Pancreas (tissue), 10 donors: ENCODE results near the gene CGREF1. TPM values are rescaled to one million over a fixed set of nuclear protein-coding genes. Genes with fewer than 3 reads are reported as not detected.
A peak's percentile ranks its signal among the peaks of the same experiment; 100 is the strongest.

Source experiments
- ATAC-seq, 4 donors: fragments of 200-7000 bp; cut with Tn5 transposase; one replicate each; pipeline versions ENCODE4 v1.8.0 to v1.9.1; 2020; ENCODE audit warnings: mild to moderate bottlenecking in 4 of 4, moderate library complexity in 4 of 4
- DNase-seq, 6 donors: peaks; one replicate each; pipeline ENCODE4 v3.0.0-alpha.2; 2020
- FAIRE-seq: peaks from 2 replicates; lab custom pipeline; 2012; peaks lifted over from hg19 to GRCh38; lab: Jason Lieb, UNC
- H3K27ac ChIP-seq, 4 donors: fragments of 200-600 bp; sonication (generic); 1 replicate in 3 of 4; 2 replicates in 1 of 4; pipeline versions ENCODE4 v1.5.0 to v1.8.0; 2020
- H3K27me3 ChIP-seq, 4 donors: fragments of 200-600 bp; one replicate each; pipeline ENCODE4 v1.8.0; 2021
- H3K36me3 ChIP-seq, 3 donors: fragments of 200-600 bp; sonication (generic) in 1 of 3; one replicate each; pipeline versions ENCODE4 v1.5.0 to v1.8.0; 2020 to 2021
- H3K4me1 ChIP-seq, 3 donors: fragments of 200-600 bp; one replicate each; pipeline ENCODE4 v1.8.0; 2021
- H3K4me3 ChIP-seq, 4 donors: fragments of 200-600 bp; sonication (generic) in 2 of 4; one replicate each; pipeline versions ENCODE4 v1.5.0 to v1.8.0; 2020 to 2021
- H3K9me3 ChIP-seq, 4 donors: fragments of 200-600 bp; one replicate each; pipeline ENCODE4 v1.8.0; 2021
- WGBS, 2 donors: extraction: QIAGEN DNeasy Blood & Tissue Kit; methylation state at CpG; one replicate each; pipeline ENCODE4 v1.1.7; 2013; 5-methylcytosine and 5-hydroxymethylcytosine counted together
- intact Hi-C, 3 donors: fragments of 100-400 bp; cut with DNase I; formaldehyde crosslinking; loops; one replicate each; pipeline versions ENCODE4 v1.11.1 to v1.14.2; 2022
- polyA plus RNA-seq, 2 donors: library from polyadenylated mRNA; stranded (reverse); fragments of 200-250 nt; gene quantifications; one replicate each; pipeline ENCODE4 v1.2.3, GENCODE V29; 2013
- total RNA-seq, 6 donors: library from RNA; stranded (reverse); fragmentation: NEBNext Ultra II Directional in 4 of 6; extraction: Animal tissue kit (Norgen Biotek cat#: 25700) in 4 of 6; gene quantifications; one replicate each; pipeline versions ENCODE4 v1.2.1 to v1.2.4, GENCODE V29; 2021 to 2023
- TF ChIP-seq, protein P1 (sequence below), 4 donors: fragments of 200-600 bp; sonication (generic) in 3 of 4; IDR thresholded peaks; one replicate each; pipeline versions ENCODE4 v1.5.0 to v1.8.0; 2021; ENCODE audit warnings: antibody characterized with exemption in 4 of 4
- donor health status: healthy with polysubstance abuse.
- donor health status: DM: no; HTN: no; CAD: no; lungs with moderate emphysema.
- donor health status: DM: no; HTN: no; CAD: no.
- donor health status: control.
- donor health status: control.
- donor health status: Bipolar disorder and iron deficiency.
- donor health status: DM: yes; HTN: yes; CAD: no.
- donor health status: DM: no; HTN: no; CAD: no.
- donor health status: DM: no; HTN: no; CAD: no.
- donor health status: DM: yes; HTN: yes; CAD: no.

Gene CGREF1, protein sequence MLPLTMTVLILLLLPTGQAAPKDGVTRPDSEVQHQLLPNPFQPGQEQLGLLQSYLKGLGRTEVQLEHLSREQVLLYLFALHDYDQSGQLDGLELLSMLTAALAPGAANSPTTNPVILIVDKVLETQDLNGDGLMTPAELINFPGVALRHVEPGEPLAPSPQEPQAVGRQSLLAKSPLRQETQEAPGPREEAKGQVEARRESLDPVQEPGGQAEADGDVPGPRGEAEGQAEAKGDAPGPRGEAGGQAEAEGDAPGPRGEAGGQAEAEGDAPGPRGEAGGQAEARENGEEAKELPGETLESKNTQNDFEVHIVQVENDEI
- total RNA-seq (1 to 10 TPM in 1 of 6 donors, under 1 TPM in 4, not detected in 1; 0.42 to 1.1 (median 0.78) TPM), polyA plus RNA-seq (1 to 10 TPM in 1 of 2 donors, under 1 TPM in 1; 0.49 to 1.2 TPM)

DNA sequence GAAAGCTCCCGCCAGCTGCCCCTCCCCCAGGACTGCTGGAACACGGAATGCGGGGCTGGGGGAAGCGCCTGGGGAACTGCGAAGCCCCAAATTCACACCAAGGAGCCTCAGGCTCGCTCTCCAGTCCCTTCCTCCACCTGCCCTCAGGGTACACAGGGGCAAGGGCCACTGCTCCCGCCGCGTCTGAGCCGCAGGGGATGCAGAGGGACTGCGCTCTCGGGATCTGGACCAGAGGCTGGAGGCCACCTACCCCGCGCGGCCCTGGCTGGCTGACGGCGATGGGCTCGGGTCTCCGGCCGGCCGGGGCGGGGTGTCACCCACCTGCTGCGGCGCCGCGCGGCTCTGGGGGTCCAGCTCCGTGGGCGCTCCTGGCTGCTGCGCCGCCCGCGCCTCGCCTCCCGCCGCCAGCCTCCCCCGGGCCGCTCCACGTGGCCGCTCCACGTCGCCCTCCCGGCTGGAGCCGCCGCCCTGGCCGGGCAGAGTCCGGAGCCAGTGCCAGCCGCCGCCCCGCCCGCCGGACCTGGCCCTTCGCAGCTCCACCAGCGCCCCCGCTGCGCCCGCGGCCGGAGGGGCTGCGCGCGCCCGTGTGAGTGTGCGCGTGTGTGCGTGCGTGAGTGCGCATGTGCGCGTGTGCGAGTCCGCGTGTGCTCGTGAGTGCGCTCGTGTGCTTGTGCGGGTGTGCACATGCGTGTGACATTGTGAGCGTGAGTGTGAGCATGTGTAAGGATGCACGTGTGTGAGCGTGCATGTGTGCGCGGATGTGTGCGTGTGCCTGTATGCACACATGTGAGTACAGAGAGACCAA, at the start of gene CGREF1:
Gene CGREF1, minus strand, starts transcription at position 604 of the 805 bp plus-strand sequence. CDS start 14,762 bp downstream, outside the sequence.
- H3K27ac ChIP-seq = no peak within 1 kb of the TSS
- DNase-seq = peak in 1 of 6 donors; percentile 70
- no peak for FAIRE-seq
- peaks cover 0 to 7% (median 0%) of the 10 kb centered on the region in 4 donors for H3K27me3 ChIP-seq
- H3K9me3 ChIP-seq = no peaks in the 10 kb centered on the region
- H3K4me3 ChIP-seq = peak within 1 kb of the TSS in 2 of 4 donors; percentile 31 to 42
- TF ChIP-seq, protein P1, sequence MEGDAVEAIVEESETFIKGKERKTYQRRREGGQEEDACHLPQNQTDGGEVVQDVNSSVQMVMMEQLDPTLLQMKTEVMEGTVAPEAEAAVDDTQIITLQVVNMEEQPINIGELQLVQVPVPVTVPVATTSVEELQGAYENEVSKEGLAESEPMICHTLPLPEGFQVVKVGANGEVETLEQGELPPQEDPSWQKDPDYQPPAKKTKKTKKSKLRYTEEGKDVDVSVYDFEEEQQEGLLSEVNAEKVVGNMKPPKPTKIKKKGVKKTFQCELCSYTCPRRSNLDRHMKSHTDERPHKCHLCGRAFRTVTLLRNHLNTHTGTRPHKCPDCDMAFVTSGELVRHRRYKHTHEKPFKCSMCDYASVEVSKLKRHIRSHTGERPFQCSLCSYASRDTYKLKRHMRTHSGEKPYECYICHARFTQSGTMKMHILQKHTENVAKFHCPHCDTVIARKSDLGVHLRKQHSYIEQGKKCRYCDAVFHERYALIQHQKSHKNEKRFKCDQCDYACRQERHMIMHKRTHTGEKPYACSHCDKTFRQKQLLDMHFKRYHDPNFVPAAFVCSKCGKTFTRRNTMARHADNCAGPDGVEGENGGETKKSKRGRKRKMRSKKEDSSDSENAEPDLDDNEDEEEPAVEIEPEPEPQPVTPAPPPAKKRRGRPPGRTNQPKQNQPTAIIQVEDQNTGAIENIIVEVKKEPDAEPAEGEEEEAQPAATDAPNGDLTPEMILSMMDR (IDR thresholded peaks at IDR 0.05) = no peak
- peak in 3 of 4 donors; percentile 23 to 55 (median 27) for ATAC-seq
- no peaks in the 10 kb centered on the region for H3K36me3 ChIP-seq
- intact Hi-C loops = no loop called here
- WGBS, 2 donors = 4 to 6% methylated on average over 57 to 84 of the region's 84 CpGs
- peaks cover 0 to 8% (median 3%) of the 10 kb centered on the region in 3 donors for H3K4me1 ChIP-seq

DNA sequence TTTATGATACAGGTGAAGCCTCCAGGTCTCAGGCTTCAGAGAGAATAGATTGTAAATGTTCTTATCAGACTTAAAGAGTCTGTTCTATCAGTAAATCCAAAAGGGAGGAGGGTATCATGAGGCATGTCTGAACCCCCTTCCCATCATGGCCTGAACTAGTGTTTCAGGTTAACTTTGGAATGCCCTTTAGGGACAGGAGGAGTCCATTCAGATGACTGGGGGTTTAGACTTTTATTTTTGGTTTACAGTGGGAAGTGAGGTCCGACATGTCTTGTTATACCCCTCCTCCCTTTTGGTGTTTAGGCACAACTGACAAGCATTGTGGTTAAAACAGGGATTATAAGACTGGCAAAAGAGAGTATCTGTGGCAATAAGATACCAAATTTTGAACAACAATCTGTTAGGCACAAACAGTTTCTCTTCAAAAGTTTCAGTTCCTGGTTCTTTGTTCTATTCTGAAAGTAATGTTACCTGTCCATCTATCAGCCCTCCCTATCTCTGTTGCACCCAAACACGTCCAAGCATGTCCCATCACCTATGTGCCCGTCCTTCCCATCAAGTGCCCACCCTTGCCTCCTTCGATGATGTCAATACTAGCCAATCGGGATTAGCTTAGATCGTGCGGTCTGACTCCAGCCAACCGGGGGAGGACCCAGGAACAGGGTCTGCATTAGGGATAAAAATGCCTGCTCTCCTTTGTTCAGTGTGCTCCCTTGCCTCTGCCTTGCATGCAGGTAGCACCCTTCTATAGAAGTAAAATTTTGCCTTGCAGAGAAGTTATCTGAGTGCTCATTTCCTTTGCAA, 46.2 kb upstream of the CGREF1 start:
- Histone ChIP-seq H3K4me3 (no peak overlapping the region), H3K36me3 (no peaks in the 10 kb centered on the region), H3K27ac (no peak overlapping the region), H3K9me3 (no peaks in the 10 kb centered on the region), H3K4me1 (no peaks in the 10 kb centered on the region), H3K27me3 (no peaks in the 10 kb centered on the region)
- TF ChIP-seq, protein P1 (IDR thresholded peaks at IDR 0.05) = no peak
- FAIRE-seq = no peak
- DNase-seq = no peak
- ATAC-seq = no peak
- WGBS, 2 donors = 73 to 85% methylated on average over 8 of the region's 8 CpGs
- intact Hi-C loops = no loop called here

DNA sequence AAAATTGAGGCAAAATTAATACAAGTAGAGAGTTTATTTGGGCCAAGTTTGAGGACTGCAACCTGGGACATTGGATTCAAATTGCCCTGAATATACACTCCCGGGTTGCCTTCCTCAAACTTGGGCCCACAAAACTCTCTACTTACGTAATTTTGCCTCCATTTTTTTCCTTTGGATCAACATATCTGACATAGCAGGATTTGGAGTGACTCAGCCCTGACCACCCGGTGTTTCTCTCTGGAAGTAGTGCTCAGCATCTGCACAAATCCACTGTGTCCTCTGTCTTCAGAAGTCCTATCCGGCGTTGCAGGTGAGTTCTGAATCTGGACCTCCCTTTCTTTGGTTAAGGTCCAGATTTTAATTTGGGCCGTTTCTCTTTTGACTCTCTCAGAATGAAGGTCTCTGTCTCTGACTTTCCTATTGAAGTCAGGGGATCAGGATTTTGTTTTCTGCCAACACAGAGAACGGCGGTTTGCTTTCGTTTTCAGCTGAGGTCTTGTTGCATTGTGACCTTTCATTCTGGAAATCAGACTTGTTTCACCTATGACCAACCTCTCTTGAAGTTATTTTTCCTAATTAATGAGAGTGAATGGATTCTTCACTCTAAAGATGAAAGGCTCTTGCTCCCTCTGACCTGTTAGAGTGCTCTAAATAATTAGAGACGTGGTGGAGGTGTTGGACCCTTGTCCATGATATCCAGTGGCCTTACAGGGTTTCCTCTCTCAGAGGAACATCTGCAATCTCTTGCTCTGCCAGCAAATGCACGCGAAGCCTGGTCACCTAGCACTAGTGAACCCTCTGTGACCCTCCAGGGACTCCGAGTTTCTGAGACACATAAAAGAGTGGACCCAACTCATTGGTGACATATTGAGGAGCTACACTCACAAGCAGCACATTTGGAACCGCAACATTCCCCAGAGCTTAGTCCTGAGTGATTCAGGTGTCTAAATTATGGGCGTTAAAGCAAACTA, 43.5 kb upstream of the CGREF1 start:
- no peak for ATAC-seq
- Histone ChIP-seq H3K27ac (no peak overlapping the region), H3K36me3 (no peaks in the 10 kb centered on the region), H3K4me3 (no peak overlapping the region), H3K4me1 (no peaks in the 10 kb centered on the region), H3K27me3 (no peaks in the 10 kb centered on the region), H3K9me3 (no peaks in the 10 kb centered on the region)
- no peak for FAIRE-seq
- TF ChIP-seq, protein P1 (IDR thresholded peaks at IDR 0.05) = no peak
- WGBS, 2 donors = 74 to 79% methylated on average over 15 of the region's 15 CpGs
- DNase-seq = no peak
- intact Hi-C loops = no loop called here

DNA sequence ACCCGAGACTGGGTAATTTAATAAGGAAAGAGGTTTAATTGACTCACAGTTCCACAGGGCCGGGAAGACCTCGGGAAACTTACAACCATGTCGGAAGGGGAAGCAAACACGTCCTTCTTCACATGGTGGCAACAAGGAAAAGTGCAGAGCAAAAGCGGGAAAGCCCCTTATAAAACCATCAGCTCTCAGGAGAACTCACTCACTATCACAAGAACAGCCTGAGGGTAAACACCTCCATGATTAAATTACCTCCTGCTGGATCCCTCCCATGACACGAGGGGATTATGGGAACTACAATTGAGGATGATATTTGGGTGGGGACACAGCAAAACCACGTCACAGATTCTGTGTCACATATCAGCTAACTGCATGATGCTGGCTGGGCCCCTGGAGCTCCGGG, 41.3 kb upstream of the CGREF1 start:
- ATAC-seq (no peak), FAIRE-seq (no peak), DNase-seq (no peak)
- H3K36me3 ChIP-seq = no peaks in the 10 kb centered on the region
- intact Hi-C loops = no loop called here
- H3K4me3 ChIP-seq = no peak overlapping the region
- WGBS, 2 donors = 74 to 80% methylated on average over 9 of the region's 9 CpGs
- H3K4me1 ChIP-seq = no peaks in the 10 kb centered on the region
- H3K9me3 ChIP-seq = no peaks in the 10 kb centered on the region
- TF ChIP-seq, protein P1 (IDR thresholded peaks at IDR 0.05) = no peak
- H3K27ac ChIP-seq = no peak overlapping the region
- no peaks in the 10 kb centered on the region for H3K27me3 ChIP-seq
